AG10803 (cell line): ENCODE measurements around the gene GREB1L.

Experiments used
- DNase-seq: peaks from one replicate; pipeline ENCODE4 v3.0.0; 2010; ENCODE audit warnings: low read depth
- H3K4me3 ChIP-seq: 2 replicates; pipeline ENCODE4 v1.5.1; 2011; ENCODE audit warnings: mild to moderate bottlenecking, low read length, control low read depth
- CTCF ChIP-seq: conservative IDR thresholded peaks from 2 replicates; pipeline ENCODE4 v1.5.1; 2011; ENCODE audit warnings: mild to moderate bottlenecking, low read length, control low read depth, inconsistent platforms

Gene GREB1L

GRCh38 chr18:21472741-21473140 is 230.7 kb downstream of the GREB1L start:
- no peak overlapping the region for H3K4me3 ChIP-seq
- no peak for TF ChIP-seq CTCF
- no peak for DNase-seq

- H3K4me3 ChIP-seq, result no peak overlapping the region
- no peak for DNase-seq
- no peak for TF ChIP-seq CTCF
These were observed 232.6 kb downstream of the GREB1L start for GRCh38 chr18:21474621-21475020.

- no peak for TF ChIP-seq CTCF
- H3K4me3 ChIP-seq, result no peak overlapping the region
- no peak for DNase-seq
These were observed 237.7 kb downstream of the GREB1L start for GRCh38 chr18:21479721-21480120.

- TF ChIP-seq CTCF, result no peak
- no peak overlapping the region for H3K4me3 ChIP-seq
- no peak for DNase-seq
These were observed 239.7 kb downstream of the GREB1L start for GRCh38 chr18:21481739-21482138.

- no peak overlapping the region for H3K4me3 ChIP-seq
- TF ChIP-seq CTCF, result no peak
- DNase-seq, result no peak
These were observed 241.0 kb downstream of the GREB1L start for GRCh38 chr18:21483051-21483450.

- peak; percentile 16 for DNase-seq
- TF ChIP-seq CTCF, result no peak
- H3K4me3 ChIP-seq, result no peak overlapping the region
These were observed 243.0 kb downstream of the GREB1L start for GRCh38 chr18:21484851-21485636.

- TF ChIP-seq CTCF, result no peak
- no peak for DNase-seq
- H3K4me3 ChIP-seq, result no peak overlapping the region
These were observed 244.9 kb downstream of the GREB1L start for GRCh38 chr18:21486905-21487437.
